DOHH2 (cell line): ENCODE data around the gene ABCC8.

Experiments
- H3F3A ChIP-seq: fragments of 200-600 bp; sonication (generic), shearing (Covaris generic); 2 replicates; pipeline ENCODE4 v1.6.0; 2016; ENCODE audit warnings: antibody characterized with exemption, mild to moderate bottlenecking; ENCODE audit not compliant: control insufficient read depth, insufficient read depth
- H3K27ac ChIP-seq: fragments of 200-600 bp; sonication (generic); 2 replicates; pipeline ENCODE4 v1.5.1; 2014; ENCODE audit warnings: low read depth, mild to moderate bottlenecking, low read length, moderate library complexity
- H3K27me3 ChIP-seq: fragments of 200-600 bp; sonication (generic); 2 replicates; pipeline ENCODE4 v1.6.1; 2014; ENCODE audit warnings: mild to moderate bottlenecking, low read length, mixed read lengths; ENCODE audit not compliant: control insufficient read depth
- H3K36me3 ChIP-seq: fragments of 200-600 bp; sonication (generic); 2 replicates; pipeline ENCODE4 v1.6.1; 2014; ENCODE audit warnings: mild to moderate bottlenecking, low read length, moderate library complexity, mixed read lengths; ENCODE audit not compliant: control insufficient read depth
- H3K4me1 ChIP-seq: fragments of 200-600 bp; sonication (generic); 2 replicates; pipeline ENCODE4 v1.6.1; 2014; ENCODE audit warnings: mild to moderate bottlenecking, low read length, mixed read lengths; ENCODE audit not compliant: control insufficient read depth
- H3K4me2 ChIP-seq: fragments of 200-600 bp; sonication (generic); 2 replicates; pipeline ENCODE4 v1.6.0; 2014; ENCODE audit warnings: mild to moderate bottlenecking, low read length, moderate library complexity
- H3K4me3 ChIP-seq: fragments of 200-600 bp; sonication (generic); 2 replicates; pipeline ENCODE4 v1.5.1; 2014; ENCODE audit warnings: mild to moderate bottlenecking, low read length, mixed read lengths
- H3K79me2 ChIP-seq: fragments of 200-600 bp; sonication (generic); 2 replicates; pipeline ENCODE4 v1.6.1; 2014; ENCODE audit warnings: mild to moderate bottlenecking, low read length, mixed read lengths; ENCODE audit not compliant: control insufficient read depth
- H3K9me2 ChIP-seq: fragments of 200-600 bp; sonication (generic); replicated peaks from 2 replicates; pipeline ENCODE4 v1.6.1; 2014; ENCODE audit warnings: mild to moderate bottlenecking, low read length, mixed read lengths; ENCODE audit not compliant: control insufficient read depth
- H3K9me3 ChIP-seq: fragments of 200-600 bp; sonication (generic); 2 replicates; pipeline ENCODE4 v1.6.1; 2014; ENCODE audit warnings: antibody characterized with exemption, low read length, mixed read lengths; ENCODE audit not compliant: control insufficient read depth, insufficient read depth
- H4K20me1 ChIP-seq: fragments of 200-600 bp; sonication (generic); 2 replicates; pipeline ENCODE4 v1.6.0; 2014; ENCODE audit warnings: low read depth, mild to moderate bottlenecking, antibody characterized with exemption, low read length, moderate library complexity; ENCODE audit not compliant: control insufficient read depth, insufficient read depth
- CTCF ChIP-seq: fragments of 200-600 bp; sonication (generic); IDR thresholded peaks from one replicate; pipeline ENCODE4 v1.5.1; 2014; ENCODE audit warnings: antibody characterized with exemption, mild to moderate bottlenecking, low read depth, low read length; ENCODE audit not compliant: poor library complexity, severe bottlenecking
- EZH2phosphoT487 ChIP-seq: fragments of 200-600 bp; sonication (generic); IDR thresholded peaks from 2 replicates; pipeline ENCODE4 v1.6.1; 2017; ENCODE audit warnings: borderline replicate concordance, mild to moderate bottlenecking, antibody characterized with exemption, low read length, moderate library complexity, mixed read lengths

The ABCC8 gene

GRCh38 chr11:17510507-17511206, 34.0 kb upstream of the ABCC8 start:
- H3K27me3 ChIP-seq, result peaks cover 20% of the 10 kb centered on the region; the same call in 1 of the 2 replicates
- H3K9me2 ChIP-seq, result no peaks in the 10 kb centered on the region
- no peaks in the 10 kb centered on the region for H4K20me1 ChIP-seq
- no peaks in the 10 kb centered on the region for H3K79me2 ChIP-seq
- TF ChIP-seq EZH2phosphoT487 (no peak), CTCF (no peak)
- H3K4me1 ChIP-seq, result no peaks in the 10 kb centered on the region
- H3K4me2 ChIP-seq, result no peak overlapping the region
- H3F3A ChIP-seq, result no peaks in the 10 kb centered on the region
- no peak overlapping the region for H3K27ac ChIP-seq
- H3K4me3 ChIP-seq, result no peak overlapping the region
- no peaks in the 10 kb centered on the region for H3K9me3 ChIP-seq
- no peaks in the 10 kb centered on the region for H3K36me3 ChIP-seq

GRCh38 chr11:17508791-17509190, 32.1 kb upstream of the ABCC8 start:
- Histone ChIP-seq H3K27me3 (peaks cover 20% of the 10 kb centered on the region; the same call in 1 of the 2 replicates), H3K36me3 (no peaks in the 10 kb centered on the region), H4K20me1 (no peaks in the 10 kb centered on the region), H3F3A (no peaks in the 10 kb centered on the region), H3K79me2 (no peaks in the 10 kb centered on the region), H3K4me2 (no peak overlapping the region), H3K4me3 (no peak overlapping the region), H3K9me3 (no peaks in the 10 kb centered on the region), H3K27ac (no peak overlapping the region), H3K9me2 (no peaks in the 10 kb centered on the region), H3K4me1 (no peaks in the 10 kb centered on the region)
- TF ChIP-seq CTCF (no peak), EZH2phosphoT487 (no peak)

- TF ChIP-seq EZH2phosphoT487 (no peak), CTCF (no peak)
- no peaks in the 10 kb centered on the region for H3K9me3 ChIP-seq
- no peaks in the 10 kb centered on the region for H3K4me1 ChIP-seq
Observed at GRCh38 chr11:17508306-17508705, 31.7 kb upstream of the ABCC8 start.

More at GRCh38 chr11:17508306-17508705, 31.7 kb upstream of the ABCC8 start:
- H4K20me1 ChIP-seq, result no peaks in the 10 kb centered on the region
- H3K9me2 ChIP-seq, result no peaks in the 10 kb centered on the region
- H3K27ac ChIP-seq, result no peak overlapping the region
- peaks cover 20% of the 10 kb centered on the region; the same call in 1 of the 2 replicates for H3K27me3 ChIP-seq
- H3K4me3 ChIP-seq, result no peak overlapping the region
- no peaks in the 10 kb centered on the region for H3F3A ChIP-seq
- H3K36me3 ChIP-seq, result no peaks in the 10 kb centered on the region
- H3K4me2 ChIP-seq, result no peak overlapping the region
- no peaks in the 10 kb centered on the region for H3K79me2 ChIP-seq
